ENCODE results near the gene TMEM97. TPM values are rescaled to one million over a fixed set of nuclear protein-coding genes. Genes with fewer than 3 reads are reported as not detected.

Gene TMEM97
- total and polyA plus RNA-seq, 4 experiments from 2014 or later = 2.4 to 6.2 (median 4.1) TPM

GRCh38 chr17:28274591-28275265 lies 44.3 kb upstream of the TMEM97 start:
- no peak overlapping the region for H3K4me3 Mint-ChIP-seq
- H3K27ac ChIP-seq (ENCODE audit: low read depth, low read length) = no peak overlapping the region
- peaks cover 16% of the 10 kb centered on the region for H3K4me1 ChIP-seq (ENCODE audit: insufficient read depth, low read length)
- intact Hi-C loops (cut with micrococcal nuclease) = no loop called here
- no peaks in the 10 kb centered on the region for H3K36me3 Mint-ChIP-seq
- no peak overlapping the region for H3K27ac Mint-ChIP-seq
- H3K27me3 ChIP-seq (ENCODE audit: insufficient read depth, low read length) = peaks cover 14% of the 10 kb centered on the region
- no peak overlapping the region for H3K4me3 ChIP-seq (ENCODE audit: low read length in 2 of 2)
- DNase-seq = no peak
- H3K9me3 Mint-ChIP-seq = peaks cover 0 to 5% (median 0%) of the 10 kb centered on the region in 8 donors
- no peaks in the 10 kb centered on the region for H3K36me3 ChIP-seq (ENCODE audit: insufficient read depth, low read length)
- no peaks in the 10 kb centered on the region for H3K9me3 ChIP-seq (ENCODE audit: control insufficient read depth in 1 of 2, low read length in 2 of 2)
- H3K4me1 Mint-ChIP-seq = peaks cover 10 to 23% (median 17%) of the 10 kb centered on the region in 4 donors
- ChIA-PET CTCF (ENCODE audit: partially characterized antibody) (no interaction called here), POLR2A (ENCODE audit: partially characterized antibody) (no interaction called here)
- H3K27me3 Mint-ChIP-seq = peaks cover 28 to 31% of the 10 kb centered on the region in 2 donors

GRCh38 chr17:28276011-28276410 lies 43.0 kb upstream of the TMEM97 start:
- ChIA-PET CTCF (ENCODE audit: partially characterized antibody) (interaction anchor here (2.7 kb wide), 1 partner anchor 24 kb away, joined by 10 read pairs; no protein-coding TSS in a partner anchor), POLR2A (ENCODE audit: partially characterized antibody) (interaction anchor here (1.2 kb wide), 1 partner anchor 383 kb away, joined by 3 read pairs; no protein-coding TSS in a partner anchor)
- no peak for DNase-seq
- Mint-ChIP-seq H3K36me3 (no peaks in the 10 kb centered on the region), H3K27ac (no peak overlapping the region), H3K9me3 (peaks cover 0 to 5% (median 0%) of the 10 kb centered on the region in 8 donors), H3K4me3 (no peak overlapping the region), H3K4me1 (peaks cover 10 to 23% (median 17%) of the 10 kb centered on the region in 4 donors), H3K27me3 (peaks cover 25 to 26% of the 10 kb centered on the region in 2 donors)
- peaks cover 16% of the 10 kb centered on the region for H3K4me1 ChIP-seq (ENCODE audit: insufficient read depth, low read length)
- intact Hi-C loops (cut with micrococcal nuclease) = no loop called here
- H3K4me3 ChIP-seq (ENCODE audit: low read length in 2 of 2) = no peak overlapping the region
- H3K27me3 ChIP-seq (ENCODE audit: insufficient read depth, low read length) = peaks cover 14% of the 10 kb centered on the region
- no peaks in the 10 kb centered on the region for H3K36me3 ChIP-seq (ENCODE audit: insufficient read depth, low read length)
- no peak overlapping the region for H3K27ac ChIP-seq (ENCODE audit: low read depth, low read length)
- no peaks in the 10 kb centered on the region for H3K9me3 ChIP-seq (ENCODE audit: control insufficient read depth in 1 of 2, low read length in 2 of 2)

- no peak for DNase-seq
- Mint-ChIP-seq H3K27me3 (peaks cover 10 to 11% of the 10 kb centered on the region in 2 donors), H3K4me1 (peaks cover 10 to 22% (median 17%) of the 10 kb centered on the region in 4 donors), H3K4me3 (no peak overlapping the region), H3K27ac (no peak overlapping the region), H3K9me3 (peaks cover 0 to 5% (median 0%) of the 10 kb centered on the region in 8 donors), H3K36me3 (no peaks in the 10 kb centered on the region)
- Histone ChIP-seq H3K4me3 (ENCODE audit: low read length in 2 of 2) (no peak overlapping the region), H3K27ac (ENCODE audit: low read depth, low read length) (no peak overlapping the region), H3K27me3 (ENCODE audit: insufficient read depth, low read length) (peaks cover 14% of the 10 kb centered on the region), H3K36me3 (ENCODE audit: insufficient read depth, low read length) (no peaks in the 10 kb centered on the region), H3K9me3 (ENCODE audit: control insufficient read depth in 1 of 2, low read length in 2 of 2) (no peaks in the 10 kb centered on the region), H3K4me1 (ENCODE audit: insufficient read depth, low read length) (peaks cover 16% of the 10 kb centered on the region)
- intact Hi-C loops (cut with micrococcal nuclease) = no loop called here
- CTCF ChIA-PET (ENCODE audit: partially characterized antibody) = no interaction called here
- POLR2A ChIA-PET (ENCODE audit: partially characterized antibody) = no interaction called here
These were observed 39.6 kb upstream of the TMEM97 start for GRCh38 chr17:28279411-28279810.

- peaks cover 9 to 15% (median 12%) of the 10 kb centered on the region in 4 donors for H3K4me1 Mint-ChIP-seq
- no peak for DNase-seq
These were observed 38.2 kb upstream of the TMEM97 start for GRCh38 chr17:28280826-28281225.

GRCh38 chr17:28282596-28282995 lies 36.4 kb upstream of the TMEM97 start:
- Histone ChIP-seq H3K36me3 (ENCODE audit: insufficient read depth, low read length) (no peaks in the 10 kb centered on the region), H3K4me3 (ENCODE audit: low read length in 2 of 2) (no peak overlapping the region), H3K27me3 (ENCODE audit: insufficient read depth, low read length) (no peaks in the 10 kb centered on the region), H3K27ac (ENCODE audit: low read depth, low read length) (no peak overlapping the region), H3K4me1 (ENCODE audit: insufficient read depth, low read length) (peaks cover 13% of the 10 kb centered on the region), H3K9me3 (ENCODE audit: control insufficient read depth in 1 of 2, low read length in 2 of 2) (no peaks in the 10 kb centered on the region)
- Mint-ChIP-seq H3K36me3 (no peaks in the 10 kb centered on the region), H3K27ac (no peak overlapping the region), H3K9me3 (peaks cover 0 to 5% (median 0%) of the 10 kb centered on the region in 8 donors), H3K27me3 (peaks cover 3 to 4% of the 10 kb centered on the region in 2 donors), H3K4me3 (no peak overlapping the region), H3K4me1 (peaks cover 8 to 12% (median 10%) of the 10 kb centered on the region in 4 donors)
- CTCF ChIA-PET (ENCODE audit: partially characterized antibody) = no interaction called here
- intact Hi-C loops (cut with micrococcal nuclease) = no loop called here
- no peak for DNase-seq
- POLR2A ChIA-PET (ENCODE audit: partially characterized antibody) = no interaction called here

More at GRCh38 chr17:28280826-28281225, 38.2 kb upstream of the TMEM97 start:
- ChIA-PET CTCF (ENCODE audit: partially characterized antibody) (interaction anchor here (1.0 to 1.4 kb wide), 2 partner anchors 17 to 29 kb away, joined by 3 to 6 read pairs; no protein-coding TSS in a partner anchor), POLR2A (ENCODE audit: partially characterized antibody) (no interaction called here)
- Histone ChIP-seq H3K36me3 (ENCODE audit: insufficient read depth, low read length) (no peaks in the 10 kb centered on the region), H3K4me1 (ENCODE audit: insufficient read depth, low read length) (peaks cover 16% of the 10 kb centered on the region), H3K27me3 (ENCODE audit: insufficient read depth, low read length) (peaks cover 11% of the 10 kb centered on the region), H3K4me3 (ENCODE audit: low read length in 2 of 2) (no peak overlapping the region), H3K27ac (ENCODE audit: low read depth, low read length) (no peak overlapping the region), H3K9me3 (ENCODE audit: control insufficient read depth in 1 of 2, low read length in 2 of 2) (no peaks in the 10 kb centered on the region)
- no peak overlapping the region for H3K4me3 Mint-ChIP-seq
- intact Hi-C loops (cut with micrococcal nuclease) = no loop called here
- no peaks in the 10 kb centered on the region for H3K36me3 Mint-ChIP-seq
- no peak overlapping the region for H3K27ac Mint-ChIP-seq
- H3K27me3 Mint-ChIP-seq = peaks cover 4% of the 10 kb centered on the region in 2 donors
- peaks cover 0 to 5% (median 0%) of the 10 kb centered on the region in 8 donors for H3K9me3 Mint-ChIP-seq

- Mint-ChIP-seq H3K27ac (no peak overlapping the region), H3K36me3 (no peaks in the 10 kb centered on the region), H3K27me3 (no peaks in the 10 kb centered on the region), H3K4me3 (no peak overlapping the region), H3K9me3 (no peaks in the 10 kb centered on the region), H3K4me1 (no peaks in the 10 kb centered on the region)
- DNase-seq = no peak
- no peaks in the 10 kb centered on the region for H3K9me3 ChIP-seq (ENCODE audit: control insufficient read depth in 1 of 2, low read length in 2 of 2)
- no peaks in the 10 kb centered on the region for H3K36me3 ChIP-seq (ENCODE audit: insufficient read depth, low read length)
- no peak overlapping the region for H3K27ac ChIP-seq (ENCODE audit: low read depth, low read length)
- no peaks in the 10 kb centered on the region for H3K27me3 ChIP-seq (ENCODE audit: insufficient read depth, low read length)
- no peak overlapping the region for H3K4me3 ChIP-seq (ENCODE audit: low read length in 2 of 2)
- intact Hi-C loops (cut with micrococcal nuclease) = no loop called here
- H3K4me1 ChIP-seq (ENCODE audit: insufficient read depth, low read length) = no peaks in the 10 kb centered on the region
- CTCF ChIA-PET (ENCODE audit: partially characterized antibody) = interaction anchor here (1.7 kb wide), 1 partner anchor 10 kb away, joined by 3 read pairs; no protein-coding TSS in a partner anchor
- POLR2A ChIA-PET (ENCODE audit: partially characterized antibody) = interaction anchor here (1.0 kb wide), 1 partner anchor 14 kb away, joined by 3 read pairs; no protein-coding TSS in a partner anchor
These were observed 33.0 kb upstream of the TMEM97 start for GRCh38 chr17:28285965-28286364.

GRCh38 chr17:28290703-28291102 lies 28.3 kb upstream of the TMEM97 start:
- Mint-ChIP-seq H3K27me3 (peaks cover 4% of the 10 kb centered on the region in 2 donors), H3K36me3 (no peaks in the 10 kb centered on the region), H3K4me3 (no peak overlapping the region), H3K9me3 (no peaks in the 10 kb centered on the region), H3K27ac (no peak overlapping the region), H3K4me1 (no peaks in the 10 kb centered on the region)
- Histone ChIP-seq H3K27ac (ENCODE audit: low read depth, low read length) (no peak overlapping the region), H3K4me3 (ENCODE audit: low read length in 2 of 2) (no peak overlapping the region), H3K9me3 (ENCODE audit: control insufficient read depth in 1 of 2, low read length in 2 of 2) (no peaks in the 10 kb centered on the region), H3K27me3 (ENCODE audit: insufficient read depth, low read length) (no peaks in the 10 kb centered on the region), H3K4me1 (ENCODE audit: insufficient read depth, low read length) (no peaks in the 10 kb centered on the region), H3K36me3 (ENCODE audit: insufficient read depth, low read length) (no peaks in the 10 kb centered on the region)
- no peak for DNase-seq
- intact Hi-C loops (cut with micrococcal nuclease) = no loop called here
- POLR2A ChIA-PET (ENCODE audit: partially characterized antibody) = no interaction called here
- CTCF ChIA-PET (ENCODE audit: partially characterized antibody) = interaction anchor here (2.4 kb wide), 1 partner anchor 39 kb away, joined by 5 read pairs; no protein-coding TSS in a partner anchor
